Bronchial epithelial cell (primary cell): ENCODE measurements around the gene ANXA6. TPM values are rescaled to one million over a fixed set of nuclear protein-coding genes. Genes with fewer than 3 reads are reported as not detected.
A peak's percentile ranks its signal among the peaks of the same experiment; 100 is the strongest.

ENCODE experiments used
- DNase-seq: peaks from one replicate; pipeline ENCODE4 v3.0.0-alpha.2; 2010; ENCODE audit warnings: low read depth
- FAIRE-seq: peaks from 2 replicates; lab custom pipeline; 2011; peaks lifted over from hg19 to GRCh38; lab: Jason Lieb, UNC
- H3K27me3 ChIP-seq: 2 replicates; pipeline ENCODE4 v1.5.1; 2011; ENCODE audit warnings: low read length; ENCODE audit not compliant: control insufficient read depth, insufficient read depth
- H3K36me3 ChIP-seq: 2 replicates; pipeline ENCODE4 v1.5.1; 2011; ENCODE audit warnings: low read length; ENCODE audit not compliant: control insufficient read depth, insufficient read depth
- H3K4me3 ChIP-seq: 2 replicates; pipeline ENCODE4 v1.5.1; 2011; ENCODE audit warnings: mild to moderate bottlenecking, low read depth, low read length, control low read depth
- CTCF ChIP-seq: IDR thresholded peaks from 2 replicates; pipeline ENCODE4 v1.5.1; 2011; ENCODE audit warnings: mild to moderate bottlenecking, moderate library complexity, low read length, control low read depth, inconsistent platforms; ENCODE audit not compliant: insufficient read depth, severe bottlenecking
- total RNA-seq: library from RNA; depleted of rRNA; stranded (reverse); fragments of >200 nt; gene quantifications from 2 replicates; pipeline ENCODE4 v1.2.1, GENCODE V29; 2014

The ANXA6 gene
- total RNA-seq, 1 donor from 2014 or later, result 11.3 TPM

GRCh38 chr5:151191661-151192060 is 34.1 kb upstream of the ANXA6 start:
- no peak for TF ChIP-seq CTCF
- no peaks in the 10 kb centered on the region for H3K27me3 ChIP-seq
- no peak overlapping the region for H3K4me3 ChIP-seq
- DNase-seq (peak; percentile 40), FAIRE-seq (no peak)
- H3K36me3 ChIP-seq, result no peaks in the 10 kb centered on the region

DNA sequence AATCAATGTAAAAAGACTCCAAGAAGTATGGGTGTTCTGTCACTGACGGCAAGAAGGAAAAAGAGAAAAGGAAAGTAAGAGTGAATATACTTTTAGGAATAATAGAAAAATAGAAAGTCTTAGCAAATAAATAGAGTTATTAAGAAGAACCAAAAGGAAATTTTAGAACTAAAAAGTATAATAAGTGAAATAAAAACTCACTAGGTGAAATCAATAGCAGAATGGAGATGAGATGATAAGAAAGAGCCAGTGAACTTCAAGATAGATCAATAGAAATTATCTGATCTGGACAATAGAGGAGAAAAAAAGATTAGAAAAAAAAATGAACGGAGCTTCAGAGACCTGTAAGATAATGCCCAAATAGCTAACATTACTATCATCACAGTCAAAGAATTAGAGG is 31.6 kb upstream of the ANXA6 start:
- Histone ChIP-seq H3K4me3 (no peak overlapping the region), H3K27me3 (no peaks in the 10 kb centered on the region), H3K36me3 (no peaks in the 10 kb centered on the region)
- DNase-seq (no peak), FAIRE-seq (no peak)
- no peak for TF ChIP-seq CTCF

DNA sequence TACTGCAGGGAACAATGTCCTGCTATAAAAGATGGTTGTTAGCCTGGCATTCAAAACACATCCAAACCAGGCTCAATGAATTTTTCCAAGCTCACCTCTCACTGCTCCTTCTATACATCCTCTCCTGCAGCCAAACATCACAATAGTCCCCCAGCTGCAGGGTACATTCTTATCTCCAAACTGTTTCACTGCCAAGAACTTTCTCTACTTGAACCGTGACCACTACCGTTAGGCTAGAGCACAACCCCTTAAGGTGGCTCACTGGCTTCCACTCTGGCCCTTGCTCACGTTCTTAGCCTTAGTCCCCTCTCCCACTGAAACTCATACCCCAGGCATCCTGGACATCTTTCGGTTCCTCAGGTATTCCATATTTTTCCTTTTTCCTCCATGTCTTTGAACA is 29.0 kb upstream of the ANXA6 start:
- FAIRE-seq (peak; percentile 18), DNase-seq (no peak)
- Histone ChIP-seq H3K36me3 (no peaks in the 10 kb centered on the region), H3K4me3 (no peak overlapping the region), H3K27me3 (no peaks in the 10 kb centered on the region)
- no peak for TF ChIP-seq CTCF

- no peak for TF ChIP-seq CTCF
- no peaks in the 10 kb centered on the region for H3K27me3 ChIP-seq
- FAIRE-seq, result no peak
- H3K4me3 ChIP-seq, result no peak overlapping the region
- no peaks in the 10 kb centered on the region for H3K36me3 ChIP-seq
- no peak for DNase-seq
These were observed 28.5 kb upstream of the ANXA6 start for GRCh38 chr5:151186052-151186451.

DNA sequence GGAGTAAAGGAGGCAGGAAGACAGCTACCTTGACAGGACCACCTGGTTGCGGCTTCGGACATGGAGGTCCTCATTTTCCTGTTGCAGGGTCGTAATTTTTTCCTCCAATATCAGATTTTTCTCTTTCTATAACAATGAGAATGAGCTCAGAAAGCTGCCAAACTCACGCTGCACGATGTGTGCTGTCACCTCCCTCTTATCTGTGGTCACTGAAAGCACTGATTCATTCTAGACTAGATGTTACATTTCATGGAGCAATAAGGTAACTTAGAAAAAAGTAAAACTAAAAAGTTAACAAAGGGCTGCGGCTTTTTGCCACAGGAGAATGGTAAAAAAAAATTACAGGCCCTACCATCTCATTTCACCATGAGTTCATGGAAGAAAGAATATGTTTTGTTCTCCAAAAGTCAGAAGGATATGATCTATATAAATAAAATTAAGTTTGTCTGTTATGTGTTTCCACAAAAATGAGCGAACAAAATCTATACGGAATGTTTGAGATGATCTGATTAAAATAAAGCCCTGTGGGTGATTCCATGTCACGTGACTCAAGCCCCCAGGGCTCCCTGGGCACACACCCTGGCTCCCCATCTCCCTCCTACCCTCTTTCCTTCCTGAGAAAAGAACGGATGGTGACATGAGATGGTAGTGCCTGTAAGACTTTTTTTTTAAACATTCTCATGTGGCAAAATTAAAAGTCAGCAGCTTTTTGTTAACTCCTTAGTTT is 26.9 kb upstream of the ANXA6 start:
- FAIRE-seq, result no peak
- no peak for TF ChIP-seq CTCF
- Histone ChIP-seq H3K36me3 (no peaks in the 10 kb centered on the region), H3K27me3 (no peaks in the 10 kb centered on the region), H3K4me3 (no peak overlapping the region)
- DNase-seq, result no peak
